Endothelial cell of umbilical vein (primary cell): ENCODE measurements around the gene PTGDR. TPM values are rescaled to one million over a fixed set of nuclear protein-coding genes. Genes with fewer than 3 reads are reported as not detected.

Source experiments
- BruUV-seq: library from RNA; stranded (reverse); fragments of 400-500 nt; replicated peaks from 2 replicates; lab custom pipeline; 2021; lab: Mats Ljungman, UMichigan
- CTCF ChIA-PET: fragments of 300-600, 350-600 bp; sonication (Branson Sonifier 250); formaldehyde crosslinking; loops from one replicate; lab custom pipeline; 2021; ENCODE audit warnings: antibody characterized with exemption, inconsistent platforms; lab: Charles Lee
- POLR2A ChIA-PET: fragments of 300-600, 350-600 bp; sonication (Branson Sonifier 250); formaldehyde crosslinking; loops from one replicate; lab custom pipeline; 2021; ENCODE audit warnings: antibody characterized with exemption, inconsistent platforms; lab: Charles Lee
- DNase-seq: peaks from one replicate; pipeline ENCODE4 v3.0.0-alpha.2; 2011; ENCODE audit warnings: low read depth, low spot score
- FAIRE-seq: peaks from 2 replicates; lab custom pipeline; 2011; peaks lifted over from hg19 to GRCh38; lab: Jason Lieb, UNC
- H2AFZ ChIP-seq: 2 replicates; pipeline ENCODE4 v1.6.0; 2012; ENCODE audit warnings: low read depth, low read length, control low read depth, inconsistent platforms
- H3K27ac ChIP-seq: 2 replicates; pipeline ENCODE4 v1.5.1; 2011; ENCODE audit warnings: low read depth, mild to moderate bottlenecking, control low read depth, low read length, moderate library complexity; ENCODE audit not compliant: insufficient read depth
- H3K27me3 ChIP-seq, 2 experiments: 2 replicates each; pipeline versions ENCODE4 v1.6.0 to v1.6.1; 2011; ENCODE audit warnings: low read length in 2 of 2, mixed read lengths in 1 of 2; ENCODE audit not compliant: control insufficient read depth in 2 of 2, insufficient read depth in 2 of 2
- H3K36me3 ChIP-seq, 2 experiments: 2 replicates in 1 of 2; 3 replicates in 1 of 2; pipeline ENCODE4 v1.5.1; 2011; ENCODE audit warnings: low read length in 2 of 2, mild to moderate bottlenecking in 1 of 2, moderate library complexity in 1 of 2; ENCODE audit not compliant: control insufficient read depth in 2 of 2, insufficient read depth in 2 of 2; ENCODE audit errors: extremely low read depth in 1 of 2
- H3K4me1 ChIP-seq: 3 replicates; pipeline ENCODE4 v1.5.1; 2011; ENCODE audit warnings: mild to moderate bottlenecking, low read length; ENCODE audit not compliant: control insufficient read depth, insufficient read depth; ENCODE audit errors: extremely low read depth
- H3K4me2 ChIP-seq: 2 replicates; pipeline ENCODE4 v1.6.1; 2011; ENCODE audit warnings: low read length, control low read depth, mixed read lengths; ENCODE audit not compliant: insufficient read depth
- H3K4me3 ChIP-seq, 3 experiments: fragments of 200-600 bp in 1 of 3; sonication (generic), shearing (Covaris generic) in 1 of 3; replicated peaks in 1 of 3; 2 replicates each; pipeline ENCODE4 v1.5.1; 2011 to 2016; ENCODE audit warnings: control low read depth in 3 of 3, low read length in 3 of 3, mild to moderate bottlenecking in 2 of 3, inconsistent platforms in 1 of 3, low read depth in 1 of 3, moderate library complexity in 1 of 3; ENCODE audit not compliant: insufficient read depth in 1 of 3
- H3K79me2 ChIP-seq: 2 replicates; pipeline ENCODE4 v1.6.0; 2012; ENCODE audit warnings: low read length, inconsistent platforms; ENCODE audit not compliant: control insufficient read depth, insufficient read depth
- H3K9ac ChIP-seq: replicated peaks from 2 replicates; pipeline ENCODE3; 2011; ENCODE audit warnings: low read length, control low read depth; ENCODE audit not compliant: insufficient read depth; ENCODE audit errors: extremely low read depth
- H3K9me1 ChIP-seq: replicated peaks from 3 replicates; pipeline ENCODE4 v1.6.0; 2011; ENCODE audit warnings: mild to moderate bottlenecking, low read length; ENCODE audit not compliant: control insufficient read depth, insufficient read depth; ENCODE audit errors: extremely low read depth
- H3K9me3 ChIP-seq: replicated peaks from 2 replicates; pipeline ENCODE4 v1.5.1; 2012; ENCODE audit warnings: low read length, inconsistent platforms; ENCODE audit not compliant: control insufficient read depth, insufficient read depth
- H4K20me1 ChIP-seq: replicated peaks from 2 replicates; pipeline ENCODE3; 2011; ENCODE audit warnings: mild to moderate bottlenecking, low read length; ENCODE audit not compliant: control insufficient read depth, insufficient read depth; ENCODE audit errors: extremely low read depth
- EZH2 ChIP-seq: IDR thresholded peaks from 2 replicates; pipeline ENCODE4 v1.6.1; 2012; ENCODE audit warnings: borderline replicate concordance, low read depth, mild to moderate bottlenecking, moderate library complexity, low read length, inconsistent platforms; ENCODE audit not compliant: severe bottlenecking
- FOS ChIP-seq: IDR thresholded peaks from 2 replicates; pipeline ENCODE4 v1.6.1; 2011; ENCODE audit warnings: mild to moderate bottlenecking, low read length, moderate library complexity, borderline replicate concordance; ENCODE audit not compliant: insufficient read depth
- GATA2 ChIP-seq: IDR thresholded peaks from 2 replicates; pipeline ENCODE4 v1.7.0; 2011; ENCODE audit warnings: low read depth, mild to moderate bottlenecking, moderate library complexity, mixed read lengths, low read length; ENCODE audit not compliant: insufficient read length, insufficient read depth
- JUN ChIP-seq: IDR thresholded peaks from 2 replicates; pipeline ENCODE4 v1.6.1; 2011; ENCODE audit warnings: borderline replicate concordance, low read depth; ENCODE audit not compliant: insufficient read length, insufficient read depth
- MYC ChIP-seq: IDR thresholded peaks from one replicate; pipeline ENCODE4 v1.6.1; 2011; ENCODE audit warnings: mild to moderate bottlenecking, low read depth, low read length
- POLR2A ChIP-seq: IDR thresholded peaks from 2 replicates; pipeline ENCODE4 v1.6.1; 2012; ENCODE audit warnings: low read depth, mild to moderate bottlenecking, control low read depth, low read length
- POLR2AphosphoS5 ChIP-seq: IDR thresholded peaks from 2 replicates; pipeline ENCODE4 v1.6.1; 2012; ENCODE audit warnings: low read depth, mild to moderate bottlenecking, control low read depth, low read length, moderate library complexity; ENCODE audit not compliant: insufficient read depth
- dilution Hi-C: fragments of 300-500 bp; cut with MboI; formaldehyde crosslinking; loops from one replicate; pipeline ENCODE4 v1.15.0; 2019; ENCODE audit warnings: low sequenced_read_pairs; ENCODE audit not compliant: extremely low pct_ligation_motif_present
- intact Hi-C: fragments of 100-400 bp; cut with micrococcal nuclease; formaldehyde crosslinking; loops from one replicate; pipeline ENCODE4 v1.10.0; 2022
- polyA plus RNA-seq, 4 experiments: library from polyadenylated mRNA; depleted of rRNA in 3 of 4; stranded (reverse) in 3 of 4; unstranded in 1 of 4; fragments of >200 nt; gene quantifications; 2 replicates each; pipeline versions ENCODE4 v1.2.1 to v1.2.3, GENCODE V29; 2011 to 2012; ENCODE audit warnings: missing spikeins in 1 of 4
- total RNA-seq: library from RNA; stranded (reverse); gene quantifications from 2 replicates; pipeline ENCODE4 v1.2.3, GENCODE V29; 2021
- TF ChIP-seq, protein P1 (sequence below): IDR thresholded peaks from 2 replicates; pipeline ENCODE4 v1.6.1; 2011; ENCODE audit not compliant: insufficient read depth, insufficient read length
- TF ChIP-seq, protein P2 (sequence below), 2 donors: IDR thresholded peaks; 1 replicate in 1 of 2; 2 replicates in 1 of 2; pipeline ENCODE4 v1.5.1; 2011; ENCODE audit warnings: low read length in 2 of 2, mild to moderate bottlenecking in 2 of 2, moderate library complexity in 2 of 2, control low read depth in 1 of 2, inconsistent platforms in 1 of 2, low read depth in 1 of 2; ENCODE audit not compliant: insufficient read depth in 1 of 2; ENCODE audit errors: extremely low read depth in 1 of 2

PTGDR gene
- total and polyA plus RNA-seq, 2 donors (not counting 3 experiments of a cell fraction or from before 2014, with no cell fraction given): not detected

DNA sequence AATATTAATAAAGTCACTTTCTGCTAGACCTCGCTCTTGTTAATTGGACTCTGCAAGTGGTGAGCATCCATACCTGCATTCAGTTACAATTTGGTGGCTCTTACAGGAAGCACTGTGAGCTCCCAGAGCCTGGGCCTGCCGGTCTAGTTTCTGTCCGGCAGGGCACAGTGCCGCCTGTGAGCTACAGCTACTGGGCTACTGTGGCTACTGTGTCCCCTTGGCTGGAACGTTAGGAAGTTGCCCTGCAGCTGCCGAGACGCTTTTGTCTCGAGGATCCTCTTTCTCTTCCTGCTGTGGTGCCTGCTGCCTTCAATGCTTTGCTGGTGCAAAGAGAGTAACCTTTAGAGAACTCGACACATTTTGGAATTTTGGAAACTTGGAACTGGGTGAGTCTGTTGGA lies 44.6 kb upstream of the PTGDR start:
- POLR2A ChIA-PET: no interaction called here
- H3K27me3 ChIP-seq: no peaks in the 10 kb centered on the region
- no peaks in the 10 kb centered on the region for H4K20me1 ChIP-seq
- no peaks in the 10 kb centered on the region for H3K36me3 ChIP-seq
- H3K4me3 ChIP-seq: no peak overlapping the region
- no peaks in the 10 kb centered on the region for H3K4me1 ChIP-seq
- H3K9me3 ChIP-seq: no peaks in the 10 kb centered on the region
- TF ChIP-seq POLR2AphosphoS5 (no peak), EZH2 (no peak), MYC (no peak), POLR2A (no peak), GATA2 (no peak), FOS (no peak), JUN (no peak)
- TF ChIP-seq, protein P1, sequence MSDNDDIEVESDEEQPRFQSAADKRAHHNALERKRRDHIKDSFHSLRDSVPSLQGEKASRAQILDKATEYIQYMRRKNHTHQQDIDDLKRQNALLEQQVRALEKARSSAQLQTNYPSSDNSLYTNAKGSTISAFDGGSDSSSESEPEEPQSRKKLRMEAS: no peak
- TF ChIP-seq, protein P2, sequence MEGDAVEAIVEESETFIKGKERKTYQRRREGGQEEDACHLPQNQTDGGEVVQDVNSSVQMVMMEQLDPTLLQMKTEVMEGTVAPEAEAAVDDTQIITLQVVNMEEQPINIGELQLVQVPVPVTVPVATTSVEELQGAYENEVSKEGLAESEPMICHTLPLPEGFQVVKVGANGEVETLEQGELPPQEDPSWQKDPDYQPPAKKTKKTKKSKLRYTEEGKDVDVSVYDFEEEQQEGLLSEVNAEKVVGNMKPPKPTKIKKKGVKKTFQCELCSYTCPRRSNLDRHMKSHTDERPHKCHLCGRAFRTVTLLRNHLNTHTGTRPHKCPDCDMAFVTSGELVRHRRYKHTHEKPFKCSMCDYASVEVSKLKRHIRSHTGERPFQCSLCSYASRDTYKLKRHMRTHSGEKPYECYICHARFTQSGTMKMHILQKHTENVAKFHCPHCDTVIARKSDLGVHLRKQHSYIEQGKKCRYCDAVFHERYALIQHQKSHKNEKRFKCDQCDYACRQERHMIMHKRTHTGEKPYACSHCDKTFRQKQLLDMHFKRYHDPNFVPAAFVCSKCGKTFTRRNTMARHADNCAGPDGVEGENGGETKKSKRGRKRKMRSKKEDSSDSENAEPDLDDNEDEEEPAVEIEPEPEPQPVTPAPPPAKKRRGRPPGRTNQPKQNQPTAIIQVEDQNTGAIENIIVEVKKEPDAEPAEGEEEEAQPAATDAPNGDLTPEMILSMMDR (IDR thresholded peaks at IDR 0.05; ENCODE audit: extremely low read depth in 1 of 2, insufficient read depth in 1 of 2, low read depth in 1 of 2, low read length in 2 of 2): no peak
- DNase-seq (no peak), FAIRE-seq (no peak)
- CTCF ChIA-PET: no interaction called here
- H3K79me2 ChIP-seq: no peaks in the 10 kb centered on the region
- intact Hi-C loops: no loop called here
- BruUV-seq: no TSS peak
- H3K9me1 ChIP-seq: no peaks in the 10 kb centered on the region
- H3K9ac ChIP-seq: no peak overlapping the region
- H3K27ac ChIP-seq: no peak overlapping the region
- dilution Hi-C loops: no loop called here
- no peak overlapping the region for H2AFZ ChIP-seq
- H3K4me2 ChIP-seq: no peak overlapping the region
